ENCODE measurements around the gene MBD4.

The MBD4 gene

DNA sequence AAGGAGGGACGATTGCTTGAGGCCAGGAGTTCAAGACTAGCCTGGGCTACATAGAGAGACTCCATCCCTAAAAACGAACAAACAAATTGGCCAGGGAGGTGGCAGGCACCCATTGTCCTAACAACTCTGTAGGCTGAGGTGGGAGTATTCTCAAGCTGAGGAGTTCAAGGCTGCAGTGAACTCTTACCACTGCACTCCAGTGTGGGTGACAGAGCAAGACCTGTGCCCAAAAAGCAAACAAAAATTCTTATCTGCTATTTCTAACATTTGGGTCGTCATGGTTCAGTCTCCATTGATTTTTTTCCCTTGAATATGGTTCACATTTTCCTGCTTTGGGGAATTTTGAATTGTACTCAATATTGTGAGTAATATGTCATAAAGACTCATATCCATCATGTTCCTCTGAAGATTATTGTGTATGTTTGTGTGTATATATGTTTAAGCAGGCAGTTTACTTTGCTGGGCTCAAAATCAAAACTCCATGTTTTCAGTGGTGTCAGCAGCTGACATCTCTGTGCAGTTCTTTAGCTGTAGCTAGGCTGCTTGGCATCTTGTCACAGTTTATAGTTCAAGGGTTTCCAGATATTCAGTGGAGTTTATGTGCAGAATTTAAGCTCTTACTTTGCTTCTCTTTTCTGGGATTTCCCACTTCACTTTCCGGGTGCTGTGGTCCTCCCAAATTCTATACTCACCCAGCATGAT lies 33.5 kb upstream of the MBD4 start:
- no peak for DNase-seq (ENCODE audit: low spot score)
- TF ChIP-seq, protein P1, sequence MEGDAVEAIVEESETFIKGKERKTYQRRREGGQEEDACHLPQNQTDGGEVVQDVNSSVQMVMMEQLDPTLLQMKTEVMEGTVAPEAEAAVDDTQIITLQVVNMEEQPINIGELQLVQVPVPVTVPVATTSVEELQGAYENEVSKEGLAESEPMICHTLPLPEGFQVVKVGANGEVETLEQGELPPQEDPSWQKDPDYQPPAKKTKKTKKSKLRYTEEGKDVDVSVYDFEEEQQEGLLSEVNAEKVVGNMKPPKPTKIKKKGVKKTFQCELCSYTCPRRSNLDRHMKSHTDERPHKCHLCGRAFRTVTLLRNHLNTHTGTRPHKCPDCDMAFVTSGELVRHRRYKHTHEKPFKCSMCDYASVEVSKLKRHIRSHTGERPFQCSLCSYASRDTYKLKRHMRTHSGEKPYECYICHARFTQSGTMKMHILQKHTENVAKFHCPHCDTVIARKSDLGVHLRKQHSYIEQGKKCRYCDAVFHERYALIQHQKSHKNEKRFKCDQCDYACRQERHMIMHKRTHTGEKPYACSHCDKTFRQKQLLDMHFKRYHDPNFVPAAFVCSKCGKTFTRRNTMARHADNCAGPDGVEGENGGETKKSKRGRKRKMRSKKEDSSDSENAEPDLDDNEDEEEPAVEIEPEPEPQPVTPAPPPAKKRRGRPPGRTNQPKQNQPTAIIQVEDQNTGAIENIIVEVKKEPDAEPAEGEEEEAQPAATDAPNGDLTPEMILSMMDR (IDR thresholded peaks at IDR 0.05; ENCODE audit: extremely low read depth, missing control alignments): no peak

DNA sequence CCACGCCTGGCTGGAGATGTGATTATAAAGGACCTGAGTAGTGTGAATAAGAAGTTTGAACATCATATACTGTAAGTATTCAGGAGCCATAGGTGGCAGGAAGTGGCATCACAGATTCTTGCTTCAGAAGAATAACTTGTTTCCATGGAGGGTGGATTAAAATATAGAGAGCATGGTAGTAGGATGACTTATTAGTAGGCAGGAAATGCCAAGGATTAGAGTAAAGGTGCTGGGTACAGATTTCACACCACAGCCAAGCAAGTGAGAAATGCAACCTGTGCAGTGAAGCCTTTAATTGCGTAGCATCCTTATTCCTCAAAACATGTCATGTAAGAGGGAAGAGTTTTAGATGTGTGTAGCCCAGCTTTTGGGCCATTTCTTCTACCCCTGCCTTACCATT lies 31.1 kb upstream of the MBD4 start:
- TF ChIP-seq, protein P1 (IDR thresholded peaks at IDR 0.05; ENCODE audit: extremely low read depth, missing control alignments): no peak
- DNase-seq (ENCODE audit: low spot score): no peak

DNA sequence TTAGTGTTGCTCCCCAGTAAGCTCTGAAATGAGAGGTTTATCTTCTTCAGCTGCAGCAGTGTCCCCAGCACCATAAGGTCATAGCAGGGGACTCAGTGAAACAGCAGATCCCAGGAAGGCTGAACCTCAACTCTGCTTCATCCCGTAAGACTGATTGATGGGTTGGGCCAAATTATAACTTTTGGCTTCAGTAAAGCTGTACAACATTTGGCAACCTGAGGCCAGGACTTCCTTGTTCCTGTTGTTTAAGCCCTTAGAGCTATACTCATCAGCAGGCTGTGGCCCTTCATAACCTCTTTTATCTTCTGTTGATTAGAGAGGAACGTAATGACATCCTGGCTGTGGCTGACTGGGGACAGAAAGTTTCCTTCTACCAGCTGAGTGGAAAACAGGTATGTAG lies 29.3 kb upstream of the MBD4 start:
- TF ChIP-seq, protein P1 (IDR thresholded peaks at IDR 0.05; ENCODE audit: extremely low read depth, missing control alignments): no peak
- no peak for DNase-seq (ENCODE audit: low spot score)

DNA sequence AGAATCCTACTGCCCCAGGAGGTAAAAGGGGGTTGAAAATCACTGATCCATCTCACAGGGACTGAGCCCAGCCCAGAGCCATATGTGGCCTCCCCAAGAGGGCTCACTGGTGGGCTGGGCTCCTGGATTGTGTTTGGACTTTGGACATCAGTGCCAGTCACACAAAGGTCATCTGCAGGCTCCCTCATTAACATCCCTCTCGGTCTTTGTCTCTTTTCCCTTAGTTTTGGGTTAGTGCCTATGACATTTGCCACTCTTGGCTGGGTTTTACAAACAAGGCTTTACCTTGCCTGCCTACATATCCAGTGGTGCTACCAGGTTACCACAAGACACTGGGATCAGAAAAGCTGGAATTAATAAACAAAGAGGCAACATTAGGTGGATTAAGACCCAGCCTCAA lies 28.2 kb upstream of the MBD4 start:
- TF ChIP-seq, protein P1 (IDR thresholded peaks at IDR 0.05; ENCODE audit: extremely low read depth, missing control alignments): no peak
- DNase-seq (ENCODE audit: low spot score): no peak

DNA sequence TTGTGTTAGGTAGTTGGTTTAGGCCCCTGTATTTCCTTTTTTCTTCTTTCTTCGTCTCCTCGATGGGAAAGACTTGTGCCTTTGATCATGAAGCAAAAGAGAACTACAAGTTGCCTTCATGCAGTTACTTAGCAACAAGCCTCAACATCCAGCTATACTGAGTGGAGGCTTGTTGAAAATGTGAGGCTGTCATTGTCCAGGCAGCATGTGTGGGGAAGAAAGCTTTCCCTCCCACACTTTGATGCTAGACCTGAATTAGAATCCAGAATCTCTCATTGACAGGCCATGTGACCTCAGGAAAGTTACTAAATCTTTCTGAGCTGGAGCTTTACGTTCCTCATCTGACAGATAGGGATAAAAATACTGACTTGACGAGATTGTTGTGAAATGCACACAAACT lies 24.0 kb upstream of the MBD4 start:
- TF ChIP-seq, protein P1 (IDR thresholded peaks at IDR 0.05; ENCODE audit: extremely low read depth, missing control alignments): no peak
- no peak for DNase-seq (ENCODE audit: low spot score)

DNA sequence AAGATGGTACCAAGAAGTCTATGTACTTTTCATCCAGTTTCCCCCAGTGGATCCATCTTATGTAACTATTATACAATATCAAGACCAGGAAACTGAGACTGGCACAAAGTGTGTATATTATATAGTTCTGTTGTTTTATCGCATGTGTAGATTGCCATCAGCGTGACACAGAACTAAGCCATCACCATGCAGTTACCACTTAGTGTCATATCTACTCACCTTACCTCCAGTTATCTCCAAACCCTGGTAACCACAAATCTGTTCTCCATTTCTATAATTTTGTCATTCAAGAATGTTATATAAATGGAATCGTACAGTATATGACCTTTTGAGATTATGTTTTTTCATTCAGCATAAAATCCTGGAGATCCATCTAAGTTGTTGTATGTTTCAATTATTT lies 23.3 kb upstream of the MBD4 start:
- no peak for DNase-seq (ENCODE audit: low spot score)
- TF ChIP-seq, protein P1 (IDR thresholded peaks at IDR 0.05; ENCODE audit: extremely low read depth, missing control alignments): no peak

DNA sequence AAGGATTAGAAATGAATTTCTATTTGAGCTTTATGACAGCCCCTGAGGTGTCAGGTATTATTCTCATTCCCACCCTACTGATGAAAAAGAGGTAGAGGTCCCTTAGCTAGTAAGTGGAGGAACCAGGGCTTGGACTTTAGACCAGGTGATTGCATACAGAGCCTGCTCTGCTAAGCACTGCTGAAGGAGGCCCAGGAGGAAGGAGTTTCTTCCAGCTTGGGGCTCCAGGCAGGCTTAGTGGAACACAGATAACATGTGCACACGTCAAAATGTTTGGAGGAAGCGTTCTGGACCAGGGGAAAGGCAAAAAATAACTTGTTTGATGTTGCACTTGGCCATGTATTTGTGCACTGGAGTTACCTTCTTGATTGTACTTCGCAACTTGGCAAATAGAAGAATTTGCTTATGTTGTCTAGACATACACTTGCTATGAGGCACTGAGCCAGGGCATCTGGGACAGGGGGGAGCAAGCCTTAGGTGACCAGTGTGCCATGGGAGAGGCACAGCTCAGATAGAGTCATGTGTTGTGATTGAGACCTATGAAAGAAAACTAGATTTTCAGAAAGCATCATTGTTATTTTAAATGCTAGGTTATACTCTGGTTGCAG lies 22.7 kb upstream of the MBD4 start:
- DNase-seq (ENCODE audit: low spot score): no peak
- TF ChIP-seq, protein P1 (IDR thresholded peaks at IDR 0.05; ENCODE audit: extremely low read depth, missing control alignments): no peak

All from GM20000 (cell line).